Stimulated activated CD8-positive, alpha-beta memory T cell treated with anti-CD3 and anti-CD28 coated beads, Interleukin-7, amount 100 ng/mL, for 4 hours (primary cell): ENCODE measurements around the gene KCTD5.

Source experiments
- DNase-seq, 2 donors: peaks; one replicate each; pipeline ENCODE4 v3.0.0-alpha.2; 2020; ENCODE audit warnings: low read depth in 2 of 2

KCTD5 gene

GRCh38 chr16:2724816-2725348 lies 42.6 kb downstream of the KCTD5 start:
- no peak for DNase-seq

DNA sequence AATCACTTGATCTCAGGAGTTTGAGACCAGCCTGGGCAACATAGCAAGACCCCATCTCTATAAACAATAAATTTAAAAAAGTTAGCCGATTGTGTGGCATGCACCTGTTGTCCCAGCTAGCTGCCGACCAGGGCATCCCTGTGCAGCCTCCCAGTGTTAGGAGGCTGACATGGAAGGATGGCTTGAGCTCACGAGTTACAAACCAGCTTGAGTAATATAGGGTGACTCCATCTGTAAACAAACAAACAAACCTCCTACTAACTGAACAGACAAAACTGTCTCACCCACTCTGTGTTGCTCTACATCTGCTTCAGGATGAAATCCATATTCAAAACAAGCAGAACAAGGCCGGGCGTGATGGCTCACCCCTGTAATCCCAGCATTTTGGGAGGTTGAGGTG lies 44.6 kb downstream of the KCTD5 start:
- DNase-seq: no peak

- DNase-seq: no peak
These were observed 45.7 kb downstream of the KCTD5 start for GRCh38 chr16:2728034-2728433.

GRCh38 chr16:2734844-2735515 lies 52.7 kb downstream of the KCTD5 start:
- no peak for DNase-seq

- no peak for DNase-seq
These were observed 54.3 kb downstream of the KCTD5 start for GRCh38 chr16:2736476-2737237.

- DNase-seq: no peak
These were observed 54.9 kb downstream of the KCTD5 start for GRCh38 chr16:2737238-2737605.

DNA sequence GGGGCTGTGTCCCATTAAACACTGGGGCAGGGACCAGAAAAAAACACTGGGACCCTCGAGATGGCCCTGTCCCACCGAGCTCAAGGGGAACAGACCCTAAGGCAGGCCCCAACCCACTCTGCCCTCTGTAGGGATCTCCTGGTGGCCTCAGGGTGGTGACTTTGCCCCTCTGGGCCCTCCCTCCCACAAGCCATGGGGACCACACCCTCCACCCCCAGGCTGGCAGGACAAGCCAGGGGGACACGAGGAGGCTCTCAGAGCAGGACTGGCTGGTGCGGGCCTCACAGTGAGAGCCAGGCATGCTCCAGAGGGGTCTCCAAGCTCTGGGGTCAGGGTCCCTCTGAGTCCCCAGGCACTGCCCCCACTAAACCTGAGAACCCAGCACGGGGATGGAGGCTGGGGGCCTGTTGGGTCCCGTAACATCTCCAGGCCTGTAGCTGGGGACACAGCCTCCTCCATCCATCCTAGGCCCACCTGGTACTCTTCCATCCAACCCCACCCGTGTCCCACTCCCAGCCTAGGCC lies 55.6 kb downstream of the KCTD5 start:
- DNase-seq: no peak

DNA sequence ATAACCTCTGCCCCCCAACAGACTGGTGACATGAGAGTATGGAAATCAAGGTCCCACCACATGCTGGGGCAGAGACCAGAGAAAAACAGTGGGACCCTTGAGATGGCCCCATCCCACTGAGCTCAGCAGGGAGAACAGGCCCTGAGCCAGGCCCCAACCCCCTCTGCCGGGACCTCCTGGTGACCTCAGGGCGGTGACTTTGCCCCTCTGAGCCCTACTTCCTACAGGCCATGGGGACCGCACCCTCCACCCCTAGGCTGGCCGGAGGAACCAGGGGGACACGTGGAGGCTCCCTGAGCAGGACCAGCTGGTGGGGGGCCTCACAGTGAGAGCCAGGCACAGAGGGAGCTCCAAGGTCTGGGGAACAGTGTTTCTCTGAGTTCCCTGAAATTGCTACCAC lies 56.3 kb downstream of the KCTD5 start:
- DNase-seq: no peak

DNA sequence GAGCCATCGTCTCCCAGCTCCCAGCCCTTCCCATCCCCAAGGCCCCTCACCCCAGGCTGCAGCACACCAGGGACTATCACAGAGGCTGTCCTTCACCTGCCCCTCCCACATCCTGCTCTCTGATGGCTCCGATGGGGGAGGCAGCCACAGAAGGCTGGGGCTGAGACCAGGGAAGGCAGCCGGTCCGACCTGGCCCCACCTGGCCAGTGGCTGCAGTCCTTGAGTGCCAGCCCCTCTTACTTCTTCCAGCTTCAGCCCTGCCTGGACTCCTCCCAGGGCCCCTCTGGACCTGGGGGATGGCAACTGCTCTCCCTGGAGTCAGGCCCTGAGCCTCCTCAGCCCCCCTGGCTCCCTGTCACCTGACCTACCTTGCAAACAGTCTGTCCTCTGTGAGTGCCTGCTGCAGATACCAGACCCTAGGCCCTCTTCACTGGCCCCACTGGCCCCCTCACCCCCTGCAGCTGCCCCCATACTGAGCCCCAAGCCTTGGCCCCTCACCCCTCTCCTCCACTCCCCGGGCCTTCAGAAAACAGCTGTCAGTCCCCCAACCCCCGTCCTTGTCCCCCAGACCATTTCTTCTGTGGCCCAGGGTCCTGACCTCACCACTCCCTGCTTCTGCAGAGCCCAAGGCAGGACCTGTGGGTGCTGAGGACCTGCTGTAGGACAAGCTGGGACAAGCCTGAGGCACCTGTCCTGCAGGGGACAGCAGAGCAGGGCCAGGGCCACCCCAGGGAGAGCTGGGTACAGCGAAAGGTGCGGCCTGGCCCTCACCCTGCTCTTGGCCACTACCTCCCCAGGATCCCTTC lies 57.5 kb downstream of the KCTD5 start:
- DNase-seq: no peak

- no peak for DNase-seq
These were observed 58.2 kb downstream of the KCTD5 start for GRCh38 chr16:2740476-2740875.

GRCh38 chr16:2741168-2741567 lies 58.8 kb downstream of the KCTD5 start:
- no peak for DNase-seq

DNA sequence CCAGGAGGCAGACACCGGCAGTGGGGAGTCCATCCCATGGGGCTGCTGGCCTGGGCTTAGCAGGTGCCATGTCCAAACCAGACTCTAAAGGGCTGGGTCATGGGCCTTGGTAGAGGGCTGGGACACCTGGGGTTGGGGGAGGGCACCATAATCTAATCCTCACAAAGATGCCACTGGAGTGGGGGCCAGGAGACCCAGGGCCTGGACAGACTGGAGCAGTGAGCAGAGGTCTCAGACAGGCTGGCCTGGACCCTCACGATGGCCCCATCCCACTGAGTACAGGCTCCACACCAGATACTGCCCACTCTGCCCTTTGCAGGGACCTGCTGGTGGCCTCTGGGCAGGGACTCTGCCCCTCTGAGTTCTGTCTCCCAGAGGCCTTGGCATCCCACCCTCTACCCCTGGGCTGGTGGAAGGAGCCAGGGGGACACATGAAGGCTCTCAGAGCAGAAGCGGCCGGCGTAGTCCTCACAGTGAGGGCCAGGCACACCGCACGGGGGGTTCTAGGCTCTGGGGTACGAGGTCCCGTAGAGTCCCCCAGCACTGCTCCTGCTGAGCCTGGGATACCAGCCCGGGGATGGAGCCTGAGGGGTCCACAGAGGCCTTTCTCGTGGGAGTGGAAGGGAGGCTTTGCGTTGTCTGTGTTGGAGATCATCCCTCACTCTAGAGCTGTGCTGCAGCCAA lies 60.1 kb downstream of the KCTD5 start:
- DNase-seq: no peak

GRCh38 chr16:2743007-2743810 lies 60.9 kb downstream of the KCTD5 start:
- no peak for DNase-seq

- DNase-seq: no peak
These were observed 62.4 kb downstream of the KCTD5 start for GRCh38 chr16:2744711-2745110.

- no peak for DNase-seq
These were observed 63.0 kb downstream of the KCTD5 start for GRCh38 chr16:2745116-2745890.

DNA sequence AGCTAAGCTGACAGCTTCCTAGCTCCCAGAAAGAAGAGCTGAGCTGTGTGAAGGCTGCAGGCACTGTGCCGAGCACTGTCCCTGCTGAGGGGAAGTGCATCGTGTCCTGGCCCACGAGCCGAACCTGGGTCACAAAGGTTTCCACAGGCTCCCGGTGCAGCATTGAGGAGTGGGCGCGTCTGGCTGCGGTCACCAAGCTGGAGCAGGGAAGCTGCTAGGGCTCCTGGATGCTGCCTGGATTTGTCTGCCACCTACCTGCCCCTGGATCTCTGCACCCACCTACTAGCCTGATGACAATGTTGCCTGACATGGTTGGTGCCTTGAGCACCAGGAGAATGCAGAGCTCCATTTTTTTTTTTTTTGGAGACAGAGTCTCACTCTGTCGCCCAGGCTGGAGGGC lies 63.6 kb downstream of the KCTD5 start:
- DNase-seq: no peak

GRCh38 chr16:2748757-2749455 lies 66.6 kb downstream of the KCTD5 start:
- no peak for DNase-seq

DNA sequence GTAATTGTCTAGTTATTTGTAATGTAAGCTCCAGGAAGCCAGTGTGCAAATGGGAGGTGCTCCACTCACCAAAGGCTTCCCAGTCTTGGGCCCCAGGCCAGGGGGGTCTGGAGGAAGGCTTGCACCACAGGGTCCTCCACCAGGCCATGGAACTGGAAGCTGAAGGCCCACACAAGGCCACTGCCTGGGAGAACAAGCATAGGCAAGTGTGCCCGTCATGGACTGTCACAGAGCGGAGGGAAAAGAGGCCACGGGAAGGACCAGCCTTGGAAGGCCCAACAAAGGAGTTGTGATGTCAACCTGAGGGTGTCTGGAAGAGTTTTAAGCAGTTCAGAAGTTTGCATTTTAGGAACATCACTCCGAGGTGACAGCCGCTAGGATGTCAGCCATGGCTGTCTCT lies 67.2 kb downstream of the KCTD5 start:
- no peak for DNase-seq

DNA sequence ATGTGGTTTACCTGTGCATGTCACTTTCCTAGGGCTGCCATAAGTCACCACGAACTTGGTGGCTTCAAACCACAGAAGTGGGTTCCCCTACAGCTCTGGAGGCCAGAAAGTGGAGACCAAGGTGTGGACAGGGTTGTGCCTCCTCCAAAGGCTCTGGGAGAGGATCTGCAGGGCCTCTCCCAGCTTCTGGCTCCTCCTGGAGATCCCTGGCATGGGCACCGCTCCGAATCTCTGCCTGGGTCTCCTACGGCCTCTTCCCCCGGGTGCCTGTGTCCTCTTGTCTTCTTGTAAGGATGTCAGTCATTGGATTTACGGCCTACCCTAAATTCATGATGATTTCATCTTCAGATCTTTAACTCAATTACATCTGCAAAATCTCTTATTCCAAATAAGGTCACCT lies 67.6 kb downstream of the KCTD5 start:
- no peak for DNase-seq
